A673 (cell line): ENCODE data around the gene NPHP4.

ENCODE experiments used
- EZH2 ChIP-seq: fragments of 200-600 bp; sonication (generic); IDR thresholded peaks from 2 replicates; pipeline ENCODE4 v1.6.1; 2017; ENCODE audit warnings: borderline replicate concordance, low read depth, mild to moderate bottlenecking, mixed read lengths, antibody characterized with exemption, low read length; ENCODE audit not compliant: poor library complexity, severe bottlenecking
- TF ChIP-seq, protein P1 (sequence below): fragments of 300-800, 200-600 bp; sonication (generic); conservative IDR thresholded peaks from 2 replicates; pipeline ENCODE4 v1.5.1; 2017; ENCODE audit warnings: low read depth, mild to moderate bottlenecking, antibody characterized with exemption, low read length, moderate library complexity, mixed read lengths

DNA sequence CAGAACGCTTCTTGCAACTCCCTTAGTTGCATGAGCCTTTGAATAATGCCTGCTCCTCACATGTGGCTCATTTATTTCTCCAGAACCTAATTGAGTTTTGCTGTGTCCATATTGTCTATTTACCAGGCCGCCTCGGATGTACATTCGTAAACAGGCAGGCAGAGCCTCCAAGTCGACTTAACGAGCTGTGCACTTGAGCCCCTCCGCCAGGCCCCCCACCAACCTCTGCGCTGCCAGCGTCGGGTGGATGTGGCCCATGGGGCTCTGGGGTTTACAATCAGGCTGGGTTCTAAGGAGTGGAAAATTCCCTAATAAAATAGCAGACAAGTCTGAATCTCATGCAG lies 106.1 kb downstream of the NPHP4 start:
- TF ChIP-seq EZH2 = no peak
- TF ChIP-seq, protein P1, sequence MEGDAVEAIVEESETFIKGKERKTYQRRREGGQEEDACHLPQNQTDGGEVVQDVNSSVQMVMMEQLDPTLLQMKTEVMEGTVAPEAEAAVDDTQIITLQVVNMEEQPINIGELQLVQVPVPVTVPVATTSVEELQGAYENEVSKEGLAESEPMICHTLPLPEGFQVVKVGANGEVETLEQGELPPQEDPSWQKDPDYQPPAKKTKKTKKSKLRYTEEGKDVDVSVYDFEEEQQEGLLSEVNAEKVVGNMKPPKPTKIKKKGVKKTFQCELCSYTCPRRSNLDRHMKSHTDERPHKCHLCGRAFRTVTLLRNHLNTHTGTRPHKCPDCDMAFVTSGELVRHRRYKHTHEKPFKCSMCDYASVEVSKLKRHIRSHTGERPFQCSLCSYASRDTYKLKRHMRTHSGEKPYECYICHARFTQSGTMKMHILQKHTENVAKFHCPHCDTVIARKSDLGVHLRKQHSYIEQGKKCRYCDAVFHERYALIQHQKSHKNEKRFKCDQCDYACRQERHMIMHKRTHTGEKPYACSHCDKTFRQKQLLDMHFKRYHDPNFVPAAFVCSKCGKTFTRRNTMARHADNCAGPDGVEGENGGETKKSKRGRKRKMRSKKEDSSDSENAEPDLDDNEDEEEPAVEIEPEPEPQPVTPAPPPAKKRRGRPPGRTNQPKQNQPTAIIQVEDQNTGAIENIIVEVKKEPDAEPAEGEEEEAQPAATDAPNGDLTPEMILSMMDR = no peak
